Measurements from ENCODE around the gene SBF2.

The SBF2 gene

GRCh38 chr11:10317151-10317755, 23.2 kb upstream of the SBF2 start:
- peak; percentile 86 for DNase-seq

GRCh38 chr11:10315083-10315482, 21.1 kb upstream of the SBF2 start:
- DNase-seq = no peak

GRCh38 chr11:10314199-10315072, 20.4 kb upstream of the SBF2 start:
- DNase-seq = peak; percentile 51

- no peak for DNase-seq
Observed at GRCh38 chr11:10311802-10312201, 17.8 kb upstream of the SBF2 start.

GRCh38 chr11:10310301-10310841, 16.4 kb upstream of the SBF2 start:
- DNase-seq = no peak

- DNase-seq = peak; percentile 82
Observed at GRCh38 chr11:10309163-10310093, 15.4 kb upstream of the SBF2 start.

GRCh38 chr11:10308201-10308954, 14.4 kb upstream of the SBF2 start:
- DNase-seq = no peak

- peak; percentile 73 for DNase-seq
Observed at GRCh38 chr11:10307400-10308200, 13.6 kb upstream of the SBF2 start.

GRCh38 chr11:10307022-10307399, 13.0 kb upstream of the SBF2 start:
- DNase-seq = no peak

GRCh38 chr11:10305964-10306918, 12.2 kb upstream of the SBF2 start:
- peak; percentile 25 for DNase-seq

- no peak for DNase-seq
Observed at GRCh38 chr11:10305262-10305963, 11.4 kb upstream of the SBF2 start.

- peak; percentile 78 for DNase-seq
Observed at GRCh38 chr11:10304495-10305261, 10.7 kb upstream of the SBF2 start, which contains the start of gene ADM. ADM (plus strand) TSS chr11:10305073; CDS start chr11:10305701, 628 bp downstream.

GRCh38 chr11:10303558-10304363, 9.7 kb upstream of the SBF2 start:
- DNase-seq = peak; percentile 58

- peak; percentile 87 for DNase-seq
Observed at GRCh38 chr11:10302744-10303557, 8.9 kb upstream of the SBF2 start.

- no peak for DNase-seq
Observed at GRCh38 chr11:10302359-10302743, 8.3 kb upstream of the SBF2 start.

GRCh38 chr11:10301656-10302358, 7.8 kb upstream of the SBF2 start:
- DNase-seq = no peak

Measured in NCI-H2029 (cell line).